Measurements from ENCODE around the gene ADD1. TPM values are rescaled to one million over a fixed set of nuclear protein-coding genes. Genes with fewer than 3 reads are reported as not detected.

ADD1 gene
- total RNA-seq: 78.4 and 92.8 TPM in 2 replicates

GRCh38 chr4:2843263-2843940, at the start of gene ADD1:
ADD1 (plus strand) TSS chr4:2843844; CDS start chr4:2875916, 32,072 bp downstream.

GRCh38 chr4:2963175-2963965, 119.7 kb downstream of the ADD1 start, which contains the start of the genes GRK4 and NOP14:
GRK4 (plus strand) TSS chr4:2963571; CDS start chr4:2964071, 500 bp downstream.
NOP14 (minus strand) TSS chr4:2963406; CDS start chr4:2963319, 87 bp downstream.

Other genes starting within 250 kb of the ADD1 start
- gene TNIP2, start 87.5 kb upstream of the ADD1 start, total RNA-seq: 48.2 and 122 TPM in 2 replicates
- gene SH3BP2, start 50.8 kb upstream of the ADD1 start, total RNA-seq: 45.5 and 46.5 TPM in 2 replicates
- 27.5 and 29.4 TPM in 2 replicates for gene NOP14, start 119.6 kb downstream of the ADD1 start, total RNA-seq
- 2.8 and 4.1 TPM in 2 replicates for gene GRK4, start 119.7 kb downstream of the ADD1 start, total RNA-seq
- not detected in 2 replicates for gene HTT-AS, start 230.7 kb downstream of the ADD1 start, total RNA-seq
- gene HTT, start 230.8 kb downstream of the ADD1 start, total RNA-seq: 26.6 and 32.0 TPM in 2 replicates

Data from tracheal epithelial cell (primary cell).